Epithelial cell of esophagus (primary cell): ENCODE data around the gene ESYT2.

Experiments
- DNase-seq: peaks from one replicate; pipeline ENCODE4 v3.0.0; 2010; ENCODE audit warnings: low read depth
- H3K4me3 ChIP-seq: 2 replicates; pipeline ENCODE4 v1.5.1; 2011; ENCODE audit warnings: mild to moderate bottlenecking, low read length, control low read depth
- CTCF ChIP-seq: IDR thresholded peaks from 2 replicates; pipeline ENCODE4 v1.5.1; 2011; ENCODE audit warnings: low read depth, mild to moderate bottlenecking, low read length, control low read depth, inconsistent platforms; ENCODE audit not compliant: insufficient read depth; ENCODE audit errors: missing control alignments

Gene ESYT2

GRCh38 chr7:158815083-158815799 lies 14.1 kb downstream of the ESYT2 start:
- no peak for DNase-seq
- no peak overlapping the region for H3K4me3 ChIP-seq
- no peak for TF ChIP-seq CTCF

- H3K4me3 ChIP-seq = no peak overlapping the region
- DNase-seq = no peak
- no peak for TF ChIP-seq CTCF
Measured at GRCh38 chr7:158814637-158815036, 14.7 kb downstream of the ESYT2 start.

GRCh38 chr7:158812684-158813083 lies 16.6 kb downstream of the ESYT2 start:
- H3K4me3 ChIP-seq = no peak overlapping the region
- no peak for TF ChIP-seq CTCF
- no peak for DNase-seq

- DNase-seq = no peak
- TF ChIP-seq CTCF = no peak
- no peak overlapping the region for H3K4me3 ChIP-seq
Measured at GRCh38 chr7:158811894-158812293, 17.4 kb downstream of the ESYT2 start.

- H3K4me3 ChIP-seq = no peak overlapping the region
- DNase-seq = peak; percentile 86
- no peak for TF ChIP-seq CTCF
Measured at GRCh38 chr7:158811461-158811860, 17.8 kb downstream of the ESYT2 start.

- no peak for TF ChIP-seq CTCF
- H3K4me3 ChIP-seq = no peak overlapping the region
- DNase-seq = no peak
Measured at GRCh38 chr7:158810846-158811245, 18.5 kb downstream of the ESYT2 start.

- no peak for DNase-seq
- TF ChIP-seq CTCF = no peak
Measured at GRCh38 chr7:158809596-158809995, 19.7 kb downstream of the ESYT2 start.

More at GRCh38 chr7:158809596-158809995, 19.7 kb downstream of the ESYT2 start:
- no peak overlapping the region for H3K4me3 ChIP-seq
